ENCODE data around the gene SMAD6.
"Not testable (repeated sequence)": the region's sequence is repeated elsewhere in the genome, so short reads cannot be mapped to it uniquely, and the experiment has no call there.

The SMAD6 gene

GRCh38 chr15:66743703-66744536 is 41.9 kb downstream of the SMAD6 start:
- DNase-seq, result no peak

GRCh38 chr15:66744610-66745279 is 42.7 kb downstream of the SMAD6 start:
- DNase-seq, result no peak

- no peak for DNase-seq
Observed at GRCh38 chr15:66745530-66746230, 43.6 kb downstream of the SMAD6 start.

GRCh38 chr15:66746231-66746605 is 44.2 kb downstream of the SMAD6 start:
- no peak for DNase-seq

GRCh38 chr15:66747223-66747622 is 45.2 kb downstream of the SMAD6 start:
- DNase-seq, result no peak

- DNase-seq, result no peak
Observed at GRCh38 chr15:66747886-66748707, 46.1 kb downstream of the SMAD6 start.

- no peak for DNase-seq
Observed at GRCh38 chr15:66748708-66749035, 46.6 kb downstream of the SMAD6 start.

- DNase-seq, result no peak
Observed at GRCh38 chr15:66749841-66750575, 48.0 kb downstream of the SMAD6 start.

GRCh38 chr15:66750609-66751008 is 48.6 kb downstream of the SMAD6 start:
- DNase-seq, result no peak

- DNase-seq, result peak; percentile 21
Observed at GRCh38 chr15:66751579-66751978, 49.5 kb downstream of the SMAD6 start.

GRCh38 chr15:66752078-66752477 is 50.0 kb downstream of the SMAD6 start:
- no peak for DNase-seq

GRCh38 chr15:66753687-66754377 is 51.8 kb downstream of the SMAD6 start:
- no peak for DNase-seq

- no peak for DNase-seq
Observed at GRCh38 chr15:66754789-66755188, 52.8 kb downstream of the SMAD6 start.

GRCh38 chr15:66755298-66756068 is 53.4 kb downstream of the SMAD6 start:
- DNase-seq, result no peak

GRCh38 chr15:66756295-66756694 is 54.3 kb downstream of the SMAD6 start:
- DNase-seq, result no peak

- no peak for DNase-seq
Observed at GRCh38 chr15:66757030-66757429, 55.0 kb downstream of the SMAD6 start.

- DNase-seq, result no peak
Observed at GRCh38 chr15:66757521-66757920, 55.5 kb downstream of the SMAD6 start.

GRCh38 chr15:66758217-66758616 is 56.2 kb downstream of the SMAD6 start:
- DNase-seq, result not testable (repeated sequence)

GRCh38 chr15:66758844-66759243 is 56.8 kb downstream of the SMAD6 start:
- DNase-seq, result no peak

- no peak for DNase-seq
Observed at GRCh38 chr15:66760097-66760967, 58.3 kb downstream of the SMAD6 start.
